ENCODE data around the gene MYO9B.
"Not testable (repeated sequence)": the region's sequence is repeated elsewhere in the genome, so short reads cannot be mapped to it uniquely, and the experiment has no call there.

The MYO9B gene

DNA sequence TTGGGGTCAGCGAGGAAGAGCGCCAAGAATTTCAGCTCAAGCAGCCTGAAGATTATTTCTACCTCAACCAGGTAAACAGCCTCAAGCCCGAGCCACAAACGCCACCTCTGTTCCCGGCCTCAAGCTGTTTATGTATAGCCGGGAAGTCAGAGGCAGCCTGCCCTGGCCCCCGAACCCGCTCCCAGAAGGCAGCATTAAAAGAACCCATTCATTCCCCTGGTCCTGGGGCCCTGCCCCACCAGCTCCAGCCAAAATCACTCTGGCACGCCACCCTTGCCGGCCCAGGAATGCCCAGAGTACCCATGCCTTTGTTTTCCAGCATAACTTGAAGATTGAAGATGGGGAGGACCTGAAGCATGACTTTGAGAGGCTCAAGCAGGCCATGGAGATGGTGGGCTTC, 78.4 kb downstream of the MYO9B start:
- no peak for DNase-seq

DNA sequence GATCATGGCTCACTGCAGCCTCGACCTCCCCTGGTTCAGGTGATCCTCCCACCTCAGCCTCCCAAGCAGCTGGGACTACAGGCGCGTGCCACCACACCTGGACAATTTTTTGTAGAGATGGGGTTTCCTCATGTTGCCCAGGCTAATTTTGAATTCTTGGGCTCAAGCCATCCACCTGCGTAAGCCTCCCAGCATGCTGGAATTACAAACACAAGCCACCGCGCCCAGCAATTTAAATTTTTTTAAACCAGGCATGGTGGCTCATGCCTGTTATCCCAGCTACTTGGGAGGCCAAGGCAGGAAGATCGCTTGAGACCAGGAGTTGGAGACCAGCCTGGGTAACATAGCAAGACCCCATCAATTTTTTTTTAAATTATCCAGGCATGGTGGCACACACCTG, 79.7 kb downstream of the MYO9B start:
- no peak for DNase-seq

- no peak for DNase-seq
Observed at GRCh38 chr19:17156296-17156946, 80.8 kb downstream of the MYO9B start.

DNA sequence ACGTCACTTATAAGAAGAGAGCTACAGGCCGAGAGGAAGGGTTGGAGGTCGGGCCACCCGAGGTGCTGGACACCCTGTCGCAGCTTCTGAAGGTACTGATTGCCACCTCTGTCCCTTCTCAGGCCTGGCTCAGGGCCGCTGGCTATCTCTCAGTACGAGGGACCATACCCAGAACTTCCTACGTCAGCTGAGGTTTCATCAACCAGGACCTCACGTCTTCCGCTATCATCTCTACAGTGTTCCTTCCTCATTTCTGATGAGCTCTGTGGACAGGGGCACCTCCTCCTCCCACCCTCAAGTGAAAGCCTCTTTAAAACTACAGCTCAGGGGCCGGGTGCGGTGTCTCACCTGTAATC, 81.3 kb downstream of the MYO9B start:
- no peak for DNase-seq

DNA sequence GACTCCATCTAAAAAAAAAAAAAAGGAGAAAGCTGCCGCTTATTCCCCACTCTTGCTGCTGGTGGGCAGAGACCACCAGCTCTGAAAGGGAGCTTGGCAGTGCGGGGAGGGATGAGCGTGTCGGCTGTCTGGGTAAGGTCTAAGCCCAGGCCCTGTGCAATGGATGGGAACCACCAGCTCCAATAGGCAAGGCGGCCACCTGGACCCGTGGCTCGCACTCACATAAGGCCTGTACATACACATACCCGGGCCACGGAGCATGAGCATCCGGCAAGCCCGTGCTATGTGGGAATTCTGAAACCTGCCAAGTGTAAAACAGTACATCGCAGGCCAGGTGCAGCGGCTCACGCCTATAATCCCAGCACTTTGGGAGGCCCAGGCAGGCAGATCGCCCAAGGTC, 83.0 kb downstream of the MYO9B start:
- DNase-seq, result no peak

- no peak for DNase-seq
Observed at GRCh38 chr19:17159466-17160393, 84.2 kb downstream of the MYO9B start.

GRCh38 chr19:17160908-17161307, 85.3 kb downstream of the MYO9B start:
- no peak for DNase-seq

GRCh38 chr19:17162131-17162530, 86.6 kb downstream of the MYO9B start:
- not testable (repeated sequence) for DNase-seq

- no peak for DNase-seq
Observed at GRCh38 chr19:17162580-17162979, 87.0 kb downstream of the MYO9B start.

DNA sequence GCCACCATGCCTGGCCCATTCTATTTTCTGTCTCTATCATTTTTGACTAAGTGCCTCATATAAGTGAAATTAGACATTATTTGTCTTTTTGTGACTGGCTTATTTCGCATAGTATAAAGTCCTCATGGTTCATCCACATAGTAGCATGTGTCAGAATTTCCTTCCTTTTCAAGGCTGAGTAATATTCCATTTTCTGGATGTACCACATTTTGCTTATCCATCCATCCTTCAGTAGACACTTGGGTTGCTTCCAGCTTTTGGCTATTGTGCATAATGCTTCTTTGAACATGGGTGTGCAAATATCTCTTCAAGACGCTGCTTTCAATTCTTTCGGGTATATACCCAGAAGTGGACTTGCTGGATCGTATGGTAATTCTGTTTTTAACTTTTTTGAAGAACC, 88.1 kb downstream of the MYO9B start:
- DNase-seq, result no peak

DNA sequence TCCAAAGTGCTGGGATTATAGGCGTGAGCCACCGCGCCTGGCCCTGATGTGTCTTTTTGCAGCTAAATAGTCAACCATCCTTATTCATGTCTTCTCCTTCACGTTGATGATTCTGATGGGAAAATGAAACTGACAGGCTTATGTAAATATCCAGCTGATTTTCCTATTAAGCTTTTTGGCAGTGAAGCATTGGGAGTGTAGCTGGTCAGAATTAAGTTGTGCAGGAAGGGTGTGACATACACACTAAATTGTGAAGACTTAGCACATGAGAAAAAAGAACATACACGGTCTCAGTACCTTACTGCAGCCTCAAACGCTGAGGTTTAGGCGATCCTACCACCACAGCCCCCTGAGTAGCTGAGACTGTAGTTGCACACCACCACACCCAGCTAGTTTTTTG, 89.1 kb downstream of the MYO9B start:
- no peak for DNase-seq

DNA sequence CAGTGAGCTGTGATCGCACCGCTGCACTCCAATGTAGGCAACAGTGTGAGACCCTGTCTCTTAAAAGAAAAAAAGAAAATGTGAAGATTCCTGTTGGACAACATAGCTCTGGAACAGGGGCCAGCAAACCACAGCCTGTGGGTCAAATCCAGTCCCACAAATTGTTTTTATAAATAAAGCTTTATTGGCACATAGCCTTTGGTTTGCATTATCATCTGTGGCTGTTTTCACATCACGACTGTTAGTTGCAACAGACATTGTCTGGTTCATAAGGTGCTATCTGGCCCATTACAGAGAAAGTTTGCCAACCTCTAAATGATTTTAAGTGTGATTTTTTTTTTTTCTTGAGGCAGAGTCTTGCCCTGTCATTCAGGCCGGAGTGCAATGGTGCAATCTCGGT, 90.1 kb downstream of the MYO9B start:
- no peak for DNase-seq

- DNase-seq, result peak; percentile 16
Observed at GRCh38 chr19:17170538-17171297, 95.1 kb downstream of the MYO9B start.

DNA sequence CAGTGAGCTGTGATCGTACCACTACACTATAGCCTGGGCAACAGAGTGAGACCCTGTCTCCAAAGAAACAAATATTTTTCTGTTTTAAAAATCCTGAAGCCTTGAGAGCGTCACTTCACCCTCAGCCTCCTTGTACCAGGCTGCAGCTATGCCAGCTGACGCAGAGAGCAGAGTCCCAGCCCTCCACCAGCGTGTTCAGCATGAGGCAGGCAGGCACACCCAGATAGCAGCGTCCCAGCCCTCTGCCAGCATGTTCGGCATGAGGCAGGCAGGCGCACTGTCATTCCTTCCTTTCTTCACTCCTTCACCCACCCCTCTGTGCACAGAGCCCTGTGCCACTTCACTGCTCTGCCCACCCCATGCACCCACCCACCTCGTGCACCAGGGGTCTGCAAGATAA, 96.3 kb downstream of the MYO9B start:
- DNase-seq, result no peak

DNA sequence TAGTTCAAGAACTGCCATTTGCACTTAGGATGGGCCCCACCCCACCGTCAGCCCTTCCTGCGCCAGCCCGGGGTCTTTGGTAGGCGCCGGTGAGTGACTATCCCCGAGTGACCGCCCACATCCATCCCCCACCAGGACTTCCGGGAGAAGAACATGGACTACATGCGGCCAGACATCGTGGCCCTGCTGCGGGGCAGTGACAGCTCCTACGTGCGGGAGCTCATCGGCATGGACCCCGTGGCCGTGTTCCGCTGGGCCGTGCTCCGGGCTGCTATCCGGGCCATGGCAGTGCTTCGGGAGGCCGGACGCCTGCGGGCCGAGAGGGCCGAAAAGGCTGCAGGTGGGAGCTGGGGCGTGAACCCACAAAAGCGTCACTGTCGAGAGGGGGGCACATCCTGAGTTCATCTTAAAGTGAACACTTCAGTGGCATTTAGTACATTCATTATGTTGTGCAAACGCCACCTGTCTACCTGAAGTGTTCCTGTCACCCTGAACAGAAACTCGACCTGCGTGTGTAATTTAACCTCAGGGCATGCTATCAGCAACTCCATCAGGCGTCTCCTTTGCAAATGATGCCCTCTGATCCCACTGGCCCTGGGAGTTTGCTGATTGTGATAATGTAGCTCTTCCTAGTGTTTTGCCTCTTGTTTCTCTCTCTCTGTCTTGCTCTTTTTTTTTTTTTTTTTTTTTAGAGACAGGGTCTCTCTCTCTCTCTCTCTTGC, 97.2 kb downstream of the MYO9B start:
- no peak for DNase-seq

GRCh38 chr19:17178291-17178690, 102.7 kb downstream of the MYO9B start:
- no peak for DNase-seq

GRCh38 chr19:17180997-17181702, 105.6 kb downstream of the MYO9B start:
- no peak for DNase-seq

DNA sequence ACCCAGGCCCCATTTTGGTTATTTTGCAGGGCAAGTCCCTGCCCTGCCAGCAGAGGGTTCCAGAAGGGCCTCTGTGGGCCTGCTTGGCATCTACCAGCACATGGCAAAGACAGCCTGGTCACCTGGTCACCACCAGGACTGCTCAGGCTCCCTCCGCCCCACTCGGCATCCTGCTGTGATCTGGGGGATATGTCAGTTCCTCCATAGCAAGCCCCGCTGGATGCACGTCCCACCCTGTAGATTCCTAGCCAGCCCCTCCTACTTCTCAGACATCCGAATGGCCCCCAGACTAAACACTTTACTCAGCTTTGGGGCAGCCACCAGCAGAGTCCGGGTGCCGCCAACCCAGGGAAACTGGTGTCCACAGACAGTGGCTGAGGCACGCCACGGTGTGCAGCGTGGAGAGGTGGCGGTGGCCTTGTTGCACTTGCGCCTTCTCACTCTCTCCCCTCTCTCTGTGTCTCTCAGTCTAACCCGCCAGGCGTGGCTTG, 107.7 kb downstream of the MYO9B start:
- DNase-seq, result peak; percentile 22

DNA sequence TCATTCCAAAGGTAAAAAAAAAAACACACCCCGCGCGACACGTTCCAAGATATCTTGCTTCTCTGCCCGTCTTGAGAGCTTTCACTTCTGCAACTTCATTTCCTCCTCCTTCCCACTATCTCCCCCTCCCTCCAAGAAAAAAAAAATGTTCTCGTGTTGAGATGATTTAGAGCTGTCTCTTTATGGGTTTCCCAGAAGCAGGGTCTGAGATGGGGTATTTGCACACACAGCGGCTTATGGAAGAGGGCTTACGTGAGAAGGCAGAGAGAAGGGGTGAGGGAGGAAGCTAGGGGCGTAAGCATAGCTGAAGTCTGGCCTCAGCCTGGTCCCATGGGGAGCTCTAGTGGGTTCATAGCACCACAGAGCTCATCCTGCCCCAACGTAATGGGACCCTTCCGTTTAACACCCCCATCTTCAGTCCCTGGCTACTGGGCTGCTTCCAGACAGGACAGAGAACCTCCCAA, 108.3 kb downstream of the MYO9B start:
- no peak for DNase-seq

DNA sequence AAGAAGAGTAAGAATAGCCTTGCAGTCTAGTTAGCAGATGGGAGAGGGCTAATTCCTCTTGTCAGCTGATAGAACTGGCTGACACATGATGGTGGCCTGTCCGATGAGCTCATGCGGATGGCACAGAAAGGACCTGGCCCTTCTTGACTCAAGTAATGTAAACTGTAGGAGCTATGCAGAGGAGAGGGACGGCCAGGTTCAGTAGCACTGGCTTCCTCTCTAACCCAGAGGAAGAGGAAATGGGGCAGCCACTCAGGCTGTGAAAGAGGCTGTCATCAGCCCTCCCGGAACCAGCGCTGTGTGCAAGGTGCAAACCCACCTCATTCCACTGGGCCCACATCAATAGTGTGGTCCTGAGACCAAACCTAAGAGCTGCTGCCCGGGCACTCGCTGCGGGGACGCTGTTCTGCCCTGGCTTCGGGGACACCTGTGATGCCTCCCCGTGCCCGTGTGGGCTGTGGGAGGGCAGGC, 108.8 kb downstream of the MYO9B start:
- DNase-seq, result peak; percentile 33

GRCh38 chr19:17185590-17185989, 110.0 kb downstream of the MYO9B start:
- no peak for DNase-seq

DNA sequence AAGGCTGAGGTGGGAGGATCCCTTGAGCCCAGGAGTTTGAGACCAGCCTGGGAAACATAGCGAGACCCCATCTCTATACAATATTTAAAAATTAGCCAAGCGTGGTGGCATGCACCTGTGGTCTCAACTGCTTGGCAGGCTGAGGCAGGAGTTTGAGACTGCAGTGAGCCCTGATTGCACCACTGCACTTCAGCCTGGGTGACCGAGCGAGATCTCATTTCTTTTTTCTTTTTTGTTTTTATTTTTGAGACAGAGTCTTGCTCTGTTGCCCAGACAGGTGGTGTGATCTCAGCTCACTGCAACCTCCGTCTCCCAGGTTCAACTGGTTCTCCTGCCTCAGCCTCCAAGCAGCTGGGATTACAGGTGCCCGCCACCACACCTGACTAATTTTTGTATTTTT, 116.2 kb downstream of the MYO9B start:
- DNase-seq, result not testable (repeated sequence)

Measured in stimulated activated CD4-positive, alpha-beta T cell treated with anti-CD3 and anti-CD28 coated beads, Interleukin-1b, Interleukin-23, amount 100 ng/mL, for 48 hours (primary cell).